AG04450 (cell line): ENCODE measurements around the gene ROMO1. TPM values are rescaled to one million over a fixed set of nuclear protein-coding genes. Genes with fewer than 3 reads are reported as not detected.

Experiments used
- CTCF ChIA-PET: fragments of 300-600, 350-600 bp; formaldehyde crosslinking; extraction: SDS; loops from one replicate; lab custom pipeline; 2022; ENCODE audit warnings: antibody characterized with exemption, inconsistent platforms; lab: Charles Lee
- POLR2A ChIA-PET: fragments of 350-600 bp; formaldehyde crosslinking; extraction: SDS; loops from one replicate; lab custom pipeline; 2021; ENCODE audit warnings: antibody characterized with exemption, inconsistent platforms; lab: Yijun Ruan, JAX
- DNase-seq: peaks from one replicate; pipeline ENCODE4 v3.0.0-alpha.2; 2011; ENCODE audit warnings: low read depth, low spot score
- H3K27ac ChIP-seq: one replicate; pipeline ENCODE4 v1.5.1; 2012; ENCODE audit warnings: low read depth, low read length, control low read depth
- H3K27me3 ChIP-seq: one replicate; pipeline ENCODE4 v1.6.0; 2012; ENCODE audit warnings: low read length; ENCODE audit not compliant: control insufficient read depth, insufficient read depth
- H3K4me3 ChIP-seq: 2 replicates; pipeline ENCODE4 v1.5.1; 2011; ENCODE audit warnings: mild to moderate bottlenecking, low read depth, low read length, control low read depth
- H3K9me3 ChIP-seq: 2 replicates; pipeline ENCODE4 v1.5.1; 2012; ENCODE audit warnings: low read length; ENCODE audit not compliant: control insufficient read depth, insufficient read depth
- CTCF ChIP-seq: IDR thresholded peaks from 2 replicates; pipeline ENCODE4 v1.5.1; 2011; ENCODE audit warnings: low read depth, low read length, control low read depth, inconsistent platforms
- polyA plus RNA-seq: library from polyadenylated mRNA; depleted of rRNA; stranded (reverse); fragments of >200 nt; gene quantifications from 2 replicates; pipeline ENCODE4 v1.2.3, GENCODE V29; 2011

Gene ROMO1
- polyA plus RNA-seq, 1 experiment = 177 TPM

- DNase-seq = no peak
- no peak overlapping the region for H3K27ac ChIP-seq
- H3K27me3 ChIP-seq = no peaks in the 10 kb centered on the region
- CTCF ChIA-PET = interaction anchor here (1.1 kb wide), 1 partner anchor 154 kb away, joined by 4 read pairs; no protein-coding TSS in a partner anchor
- TF ChIP-seq CTCF = no peak
- H3K4me3 ChIP-seq = no peak overlapping the region
- POLR2A ChIA-PET = interaction anchor here (1.1 to 3.4 kb wide), 2 partner anchors 11 to 71 kb away, joined by 3 to 22 read pairs; partner anchors contain the start of gene RBM39
- H3K9me3 ChIP-seq = no peaks in the 10 kb centered on the region
Measured at GRCh38 chr20:35730583-35731468, 31.6 kb downstream of the ROMO1 start.

- ChIA-PET POLR2A (interaction anchor here (1.1 to 3.4 kb wide), 2 partner anchors 11 to 70 kb away, joined by 3 to 22 read pairs; partner anchors contain the start of gene RBM39), CTCF (interaction anchor here (1.1 kb wide), 1 partner anchor 153 kb away, joined by 4 read pairs; no protein-coding TSS in a partner anchor)
- Histone ChIP-seq H3K4me3 (no peak overlapping the region), H3K9me3 (no peaks in the 10 kb centered on the region), H3K27ac (no peak overlapping the region), H3K27me3 (no peaks in the 10 kb centered on the region)
- DNase-seq = no peak
- no peak for TF ChIP-seq CTCF
Measured at GRCh38 chr20:35731469-35731788, 32.2 kb downstream of the ROMO1 start.

- no peaks in the 10 kb centered on the region for H3K27me3 ChIP-seq
- no peak overlapping the region for H3K4me3 ChIP-seq
- ChIA-PET POLR2A (interaction anchor here (0.7 to 1.1 kb wide), 2 partner anchors 10 to 178 kb away, joined by 3 to 5 read pairs; partner anchors contain the start of gene RBM39), CTCF (no interaction called here)
- H3K27ac ChIP-seq = no peak overlapping the region
- no peaks in the 10 kb centered on the region for H3K9me3 ChIP-seq
- TF ChIP-seq CTCF = no peak
- DNase-seq = no peak
Measured at GRCh38 chr20:35731862-35732643, 32.8 kb downstream of the ROMO1 start.

- no peak overlapping the region for H3K27ac ChIP-seq
- no peaks in the 10 kb centered on the region for H3K9me3 ChIP-seq
- ChIA-PET POLR2A (interaction anchor here (0.6 to 1.1 kb wide), 3 partner anchors 9 to 178 kb away, joined by 3 to 5 read pairs (median 4); partner anchors contain the start of gene RBM39), CTCF (no interaction called here)
- TF ChIP-seq CTCF = no peak
- no peak overlapping the region for H3K4me3 ChIP-seq
- no peak for DNase-seq
- H3K27me3 ChIP-seq = no peaks in the 10 kb centered on the region
Measured at GRCh38 chr20:35732644-35732982, 33.4 kb downstream of the ROMO1 start.
